Activated CD4-positive, alpha-beta T cell treated with anti-CD3 and anti-CD28 coated beads for 24 hours (primary cell): ENCODE data around the gene PGLYRP4.
"Not testable (repeated sequence)": the region's sequence is repeated elsewhere in the genome, so short reads cannot be mapped to it uniquely, and the experiment has no call there.

ENCODE experiments used
- DNase-seq, 2 donors: peaks; one replicate each; pipeline ENCODE4 v3.0.0-alpha.2; 2020; ENCODE audit warnings: low read depth in 2 of 2

The PGLYRP4 gene

GRCh38 chr1:153337980-153338853 is 10.4 kb downstream of the PGLYRP4 start:
- DNase-seq: no peak

GRCh38 chr1:153336650-153337049 is 12.0 kb downstream of the PGLYRP4 start:
- no peak for DNase-seq

GRCh38 chr1:153333902-153334301 is 14.7 kb downstream of the PGLYRP4 start:
- DNase-seq: no peak

GRCh38 chr1:153324912-153325311 is 23.7 kb downstream of the PGLYRP4 start:
- no peak for DNase-seq

GRCh38 chr1:153322568-153322967 is 26.1 kb downstream of the PGLYRP4 start:
- DNase-seq: no peak

GRCh38 chr1:153318145-153318544 is 30.5 kb downstream of the PGLYRP4 start:
- not testable (repeated sequence) for DNase-seq

GRCh38 chr1:153316013-153316412 is 32.6 kb downstream of the PGLYRP4 start:
- DNase-seq: not testable (repeated sequence)

GRCh38 chr1:153314388-153314787 is 34.3 kb downstream of the PGLYRP4 start:
- not testable (repeated sequence) for DNase-seq

GRCh38 chr1:153313288-153313687 is 35.4 kb downstream of the PGLYRP4 start:
- DNase-seq: no peak

- no peak for DNase-seq
Observed at GRCh38 chr1:153312570-153313186, 36.0 kb downstream of the PGLYRP4 start, which contains the start of gene PGLYRP3. PGLYRP3 (minus strand) TSS chr1:153312952; CDS start chr1:153310665, 2,287 bp downstream.

- DNase-seq: no peak
Observed at GRCh38 chr1:153310526-153310925, 38.1 kb downstream of the PGLYRP4 start.

- no peak for DNase-seq
Observed at GRCh38 chr1:153309441-153309840, 39.2 kb downstream of the PGLYRP4 start.

GRCh38 chr1:153308540-153308939 is 40.1 kb downstream of the PGLYRP4 start:
- DNase-seq: no peak

- no peak for DNase-seq
Observed at GRCh38 chr1:153307221-153307600, 41.4 kb downstream of the PGLYRP4 start.

GRCh38 chr1:153306303-153307220 is 42.1 kb downstream of the PGLYRP4 start:
- DNase-seq: no peak

GRCh38 chr1:153305682-153306081 is 43.0 kb downstream of the PGLYRP4 start:
- DNase-seq: no peak

- DNase-seq: no peak
Observed at GRCh38 chr1:153302308-153302707, 46.3 kb downstream of the PGLYRP4 start.

GRCh38 chr1:153293851-153294250 is 54.8 kb downstream of the PGLYRP4 start:
- DNase-seq: no peak

- DNase-seq: no peak
Observed at GRCh38 chr1:153293480-153293775, 55.2 kb downstream of the PGLYRP4 start.

- no peak for DNase-seq
Observed at GRCh38 chr1:153292740-153293479, 55.7 kb downstream of the PGLYRP4 start.

- DNase-seq: no peak
Observed at GRCh38 chr1:153292185-153292584, 56.5 kb downstream of the PGLYRP4 start.
